Transverse colon (tissue), 4 donors: ENCODE results near the gene LMAN1. TPM values are rescaled to one million over a fixed set of nuclear protein-coding genes. Genes with fewer than 3 reads are reported as not detected.

Experiments used
- DNase-seq: peaks from one replicate; pipeline ENCODE4 v3.0.0-alpha.2; 2019
- H3K27ac ChIP-seq, 4 donors: fragments of 200-600 bp; sonication (generic); 2 replicates each; pipeline ENCODE4 v1.5.1; 2016 to 2018; ENCODE audit warnings: inconsistent platforms in 4 of 4
- H3K27me3 ChIP-seq: fragments of 200-600 bp; sonication (generic); 2 replicates; pipeline ENCODE4 v1.5.1; 2017; ENCODE audit warnings: inconsistent platforms
- H3K36me3 ChIP-seq, 4 donors: fragments of 200-600 bp; sonication (generic); 2 replicates each; pipeline ENCODE4 v1.5.1; 2017 to 2019; ENCODE audit warnings: inconsistent platforms in 4 of 4
- H3K4me1 ChIP-seq, 4 donors: fragments of 200-600 bp; sonication (generic); 2 replicates each; pipeline ENCODE4 v1.5.1; 2017 to 2020; ENCODE audit warnings: inconsistent platforms in 4 of 4
- H3K4me3 ChIP-seq, 4 donors: fragments of 200-600 bp; sonication (generic); 1 replicate in 1 of 4; 2 replicates in 3 of 4; pipeline versions ENCODE4 v1.5.1 to v1.6.1; 2017 to 2019; ENCODE audit warnings: inconsistent platforms in 4 of 4
- H3K9me3 ChIP-seq, 2 donors: fragments of 200-600 bp; sonication (generic); 2 replicates each; pipeline ENCODE4 v1.5.1; 2017 to 2019; ENCODE audit warnings: inconsistent platforms in 2 of 2
- EP300 ChIP-seq: sonication (generic); formaldehyde crosslinking; IDR thresholded peaks from one replicate; pipeline ENCODE4 v1.6.1; 2017; ENCODE audit warnings: antibody characterized with exemption, low read depth
- POLR2A ChIP-seq: fragments of 450-650 bp; IDR thresholded peaks from one replicate; pipeline ENCODE4 v1.6.1; 2016; ENCODE audit warnings: antibody characterized with exemption, mild to moderate bottlenecking, moderate library complexity
- POLR2AphosphoS5 ChIP-seq, 3 donors: sonication (generic); formaldehyde crosslinking; IDR thresholded peaks; one replicate each; pipeline ENCODE4 v1.6.1; 2016; ENCODE audit warnings: antibody characterized with exemption in 3 of 3
- WGBS, 2 donors: methylation state at CpG; one replicate each; pipeline ENCODE4 v1.1.5; 2018; ENCODE audit warnings: low coverage in 1 of 2; 5-methylcytosine and 5-hydroxymethylcytosine counted together
- in situ Hi-C, 4 donors: fragments of 200-750 bp; cut with MboI; loops; one replicate each; pipeline versions ENCODE4 v1.15.0 to v1.15.1; 2017; ENCODE audit warnings: low sequenced_read_pairs in 3 of 4, low pct_ligation_motif_present in 1 of 4, low pct_unique_long_range_greater_than_20kb in 1 of 4
- intact Hi-C: fragments of 100-400 bp; cut with DNase I; formaldehyde crosslinking; loops from one replicate; pipeline ENCODE4 v1.15.1; 2023; ENCODE audit warnings: low total_unique reads
- total RNA-seq, 4 donors: library from RNA; depleted of rRNA; stranded (reverse); fragments of >200 nt; gene quantifications; one replicate each; pipeline ENCODE4 v1.1.0, GENCODE V29; 2016
- TF ChIP-seq, protein P1 (sequence below), 5 experiments: fragments of 200-600 bp in 3 of 5; fragments of 450-650 bp in 2 of 5; sonication (generic) in 3 of 5; IDR thresholded peaks; 1 replicate in 2 of 5; 2 replicates in 3 of 5; pipeline ENCODE4 v1.5.1; 2016 to 2017; ENCODE audit warnings: antibody characterized with exemption in 5 of 5, inconsistent platforms in 3 of 5, mild to moderate bottlenecking in 2 of 5, moderate library complexity in 1 of 5

The LMAN1 gene
- total RNA-seq, 4 donors from 2014 or later, result 27.1 to 80.8 (median 49.0) TPM

DNA sequence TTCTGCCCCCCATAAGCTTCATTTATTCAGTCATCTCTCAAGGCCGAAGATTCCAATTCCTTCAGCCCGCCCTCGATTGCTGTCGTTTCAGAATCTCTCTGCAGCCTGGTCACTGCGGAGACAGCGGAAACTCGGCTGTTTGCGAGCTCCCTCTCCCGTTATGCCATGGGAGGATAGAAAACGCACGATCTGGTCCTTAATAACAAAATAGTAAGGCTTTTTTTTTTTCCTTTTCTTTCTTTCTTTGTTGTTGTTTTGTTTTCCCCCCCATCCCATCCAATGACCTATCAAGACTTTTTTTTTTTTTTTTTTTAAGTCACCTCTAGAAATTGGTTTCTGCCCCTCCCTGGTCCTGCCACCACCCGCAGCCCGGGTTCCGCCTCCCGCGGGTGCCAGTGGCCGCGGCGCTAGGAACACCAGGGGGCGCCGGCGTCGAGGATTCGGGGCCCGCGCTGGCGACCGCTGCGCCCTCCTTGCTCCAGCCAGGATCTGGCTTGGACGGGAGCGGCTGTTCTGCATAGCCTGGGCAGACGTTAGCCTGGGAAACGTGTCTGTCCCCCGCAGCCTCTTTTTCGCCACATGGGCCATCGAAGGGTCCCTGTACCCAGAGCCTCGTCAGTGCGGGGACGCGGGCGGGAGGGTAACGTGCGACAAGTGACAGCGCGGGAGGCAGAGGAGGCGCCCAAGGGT is 50.7 kb downstream of the LMAN1 start:
- in situ Hi-C loops, result no loop called here

DNA sequence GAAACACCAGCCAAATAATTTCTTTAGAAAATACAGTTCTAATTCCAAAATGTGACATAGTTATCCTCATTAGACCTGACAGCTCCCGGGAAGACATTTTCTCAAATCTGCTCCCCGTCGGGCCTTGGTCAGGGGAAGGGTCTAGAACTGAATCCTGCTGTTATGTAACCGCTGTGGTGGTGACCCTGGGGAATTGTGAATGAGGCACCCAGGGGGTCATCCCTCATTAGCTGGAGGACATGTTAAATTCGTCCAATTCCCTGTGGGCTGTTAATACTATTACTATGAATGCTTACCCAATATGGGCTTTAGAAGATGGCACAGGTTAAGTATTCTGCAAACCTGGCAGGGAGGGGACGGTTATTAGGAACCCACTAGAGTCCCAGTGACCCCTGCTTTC is 52.4 kb downstream of the LMAN1 start:
- intact Hi-C loops (no loop called here), in situ Hi-C loops (no loop called here)
- H3K27ac ChIP-seq, result no peak overlapping the region
- H3K9me3 ChIP-seq, result no peaks in the 10 kb centered on the region
- H3K4me3 ChIP-seq, result no peak overlapping the region
- no peak for DNase-seq
- WGBS, 2 donors, result 87 to 100% methylated on average over 1 to 6 of the region's 6 CpGs
- no peak for TF ChIP-seq POLR2AphosphoS5 (IDR thresholded peaks at IDR 0.05)
- H3K36me3 ChIP-seq, result no peaks in the 10 kb centered on the region
- peaks cover 58% of the 10 kb centered on the region for H3K27me3 ChIP-seq
- peaks cover 0 to 11% (median 2%) of the 10 kb centered on the region in 4 donors for H3K4me1 ChIP-seq

More for the DNA sequence above, 50.7 kb downstream of the LMAN1 start:
- Histone ChIP-seq H3K4me1 (peaks cover 0 to 11% (median 2%) of the 10 kb centered on the region in 4 donors), H3K4me3 (peak overlapping the region in 2 of 4 donors; percentile 16 to 41), H3K9me3 (no peaks in the 10 kb centered on the region), H3K27me3 (peaks cover 58% of the 10 kb centered on the region), H3K27ac (no peak overlapping the region), H3K36me3 (no peaks in the 10 kb centered on the region)
- TF ChIP-seq, protein P1, sequence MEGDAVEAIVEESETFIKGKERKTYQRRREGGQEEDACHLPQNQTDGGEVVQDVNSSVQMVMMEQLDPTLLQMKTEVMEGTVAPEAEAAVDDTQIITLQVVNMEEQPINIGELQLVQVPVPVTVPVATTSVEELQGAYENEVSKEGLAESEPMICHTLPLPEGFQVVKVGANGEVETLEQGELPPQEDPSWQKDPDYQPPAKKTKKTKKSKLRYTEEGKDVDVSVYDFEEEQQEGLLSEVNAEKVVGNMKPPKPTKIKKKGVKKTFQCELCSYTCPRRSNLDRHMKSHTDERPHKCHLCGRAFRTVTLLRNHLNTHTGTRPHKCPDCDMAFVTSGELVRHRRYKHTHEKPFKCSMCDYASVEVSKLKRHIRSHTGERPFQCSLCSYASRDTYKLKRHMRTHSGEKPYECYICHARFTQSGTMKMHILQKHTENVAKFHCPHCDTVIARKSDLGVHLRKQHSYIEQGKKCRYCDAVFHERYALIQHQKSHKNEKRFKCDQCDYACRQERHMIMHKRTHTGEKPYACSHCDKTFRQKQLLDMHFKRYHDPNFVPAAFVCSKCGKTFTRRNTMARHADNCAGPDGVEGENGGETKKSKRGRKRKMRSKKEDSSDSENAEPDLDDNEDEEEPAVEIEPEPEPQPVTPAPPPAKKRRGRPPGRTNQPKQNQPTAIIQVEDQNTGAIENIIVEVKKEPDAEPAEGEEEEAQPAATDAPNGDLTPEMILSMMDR (IDR thresholded peaks at IDR 0.05), result peak; percentile 55 to 76 (median 73)
- no peak for TF ChIP-seq EP300
- DNase-seq, result peak; percentile 72
- 4 to 15% methylated on average over 17 to 42 of the region's 46 CpGs for WGBS, 2 donors
- intact Hi-C loops, result no loop called here

DNA sequence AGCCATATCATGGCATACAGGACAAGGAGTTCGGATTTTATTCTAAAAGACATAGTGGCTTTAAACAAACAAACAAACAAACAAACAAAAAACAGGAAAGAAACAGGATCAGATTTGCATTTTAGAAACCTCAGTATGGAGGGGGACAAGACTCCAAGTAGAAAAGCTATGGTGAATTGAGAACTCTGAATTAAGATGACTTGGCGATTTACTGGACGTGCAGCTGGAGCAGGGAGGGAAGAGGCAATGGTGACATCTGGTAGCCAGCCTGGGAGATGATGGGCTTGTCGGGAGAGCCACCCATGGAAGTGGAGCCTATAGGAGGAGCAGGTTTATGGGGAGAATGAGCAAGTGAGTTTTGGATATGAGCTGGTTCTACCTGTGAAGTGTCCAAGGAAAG is 53.8 kb downstream of the LMAN1 start:
- intact Hi-C loops (no loop called here), in situ Hi-C loops (no loop called here)
- Histone ChIP-seq H3K4me1 (peaks cover 0 to 11% (median 2%) of the 10 kb centered on the region in 4 donors), H3K27me3 (peaks cover 49% of the 10 kb centered on the region), H3K36me3 (no peaks in the 10 kb centered on the region), H3K4me3 (no peak overlapping the region), H3K9me3 (no peaks in the 10 kb centered on the region), H3K27ac (no peak overlapping the region)
- DNase-seq, result no peak
- WGBS, 2 donors, result 55 to 72% methylated on average over 2 to 4 of the region's 4 CpGs
- TF ChIP-seq POLR2A, result no peak
- TF ChIP-seq POLR2AphosphoS5 (IDR thresholded peaks at IDR 0.05), result no peak
- TF ChIP-seq, protein P1 (IDR thresholded peaks at IDR 0.05), result no peak
- TF ChIP-seq EP300, result no peak

DNA sequence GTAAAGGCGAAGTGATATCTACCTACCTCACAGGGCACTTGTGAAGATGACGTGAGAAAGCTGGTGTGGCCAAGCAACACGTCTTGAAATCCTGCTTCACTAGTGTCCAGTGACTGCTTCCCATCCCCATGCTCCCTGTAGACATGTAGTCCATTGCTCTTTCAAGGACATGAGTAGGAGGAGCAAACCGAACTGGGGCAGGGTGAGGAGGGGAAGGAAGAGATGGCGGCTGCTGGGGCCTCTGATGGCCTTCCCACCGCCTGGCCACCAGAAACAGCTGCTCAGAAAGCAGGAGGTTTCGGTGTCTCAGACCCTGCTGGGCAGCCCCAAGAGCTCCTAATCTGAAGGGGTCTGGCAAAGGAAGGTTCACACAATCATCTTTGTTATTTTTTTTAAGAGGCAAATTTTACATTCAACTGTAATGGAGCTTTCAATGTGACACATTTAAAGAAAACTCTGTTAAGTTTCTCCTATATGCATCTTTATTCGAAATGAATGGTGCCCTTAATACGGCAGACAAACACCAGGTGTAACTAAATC is 55.3 kb downstream of the LMAN1 start:
- TF ChIP-seq, protein P1 (IDR thresholded peaks at IDR 0.05), result no peak
- TF ChIP-seq POLR2AphosphoS5 (IDR thresholded peaks at IDR 0.05) (no peak), EP300 (no peak), POLR2A (no peak)
- Histone ChIP-seq H3K27ac (no peak overlapping the region), H3K4me1 (peaks cover 0 to 8% (median under 1%) of the 10 kb centered on the region in 4 donors), H3K36me3 (no peaks in the 10 kb centered on the region), H3K27me3 (peaks cover 35% of the 10 kb centered on the region), H3K9me3 (no peaks in the 10 kb centered on the region), H3K4me3 (no peak overlapping the region)
- no peak for DNase-seq
- in situ Hi-C loops, result no loop called here
- 58 to 81% methylated on average over 4 to 9 of the region's 9 CpGs for WGBS, 2 donors
- intact Hi-C loops, result no loop called here
